Right renal cortex interstitium (tissue), 3 donors: ENCODE data around the gene TMEM132C. TPM values are rescaled to one million over a fixed set of nuclear protein-coding genes. Genes with fewer than 3 reads are reported as not detected.

ENCODE experiments used
- DNase-seq, 3 donors: peaks; one replicate each; pipeline ENCODE4 v3.0.0-alpha.2; 2013; ENCODE audit warnings: low read depth in 3 of 3, low spot score in 2 of 3
- polyA plus RNA-seq, 3 donors: library from polyadenylated mRNA; unstranded; fragments of 120-200 nt; gene quantifications; one replicate each; pipeline ENCODE4 v1.2.1, GENCODE V29; 2013; ENCODE audit not compliant: insufficient read length in 3 of 3

The TMEM132C gene
- polyA plus RNA-seq, 3 donors, result 1.8 to 3.1 (median 3.0) TPM

- no peak for DNase-seq
Measured at GRCh38 chr12:128402486-128403243, 135.7 kb downstream of the TMEM132C start.

GRCh38 chr12:128408669-128409068 lies 141.7 kb downstream of the TMEM132C start:
- no peak for DNase-seq

- no peak for DNase-seq
Measured at GRCh38 chr12:128415036-128415560, 148.1 kb downstream of the TMEM132C start.

GRCh38 chr12:128418944-128419343 lies 152.0 kb downstream of the TMEM132C start:
- no peak for DNase-seq

- DNase-seq, result no peak
Measured at GRCh38 chr12:128420163-128420562, 153.2 kb downstream of the TMEM132C start.

- no peak for DNase-seq
Measured at GRCh38 chr12:128421375-128421774, 154.4 kb downstream of the TMEM132C start.

- no peak for DNase-seq
Measured at GRCh38 chr12:128423205-128423604, 156.2 kb downstream of the TMEM132C start.

GRCh38 chr12:128424931-128425431 lies 158.0 kb downstream of the TMEM132C start:
- DNase-seq, result no peak

- no peak for DNase-seq
Measured at GRCh38 chr12:128425666-128426331, 158.8 kb downstream of the TMEM132C start.

- DNase-seq, result no peak
Measured at GRCh38 chr12:128426511-128426910, 159.5 kb downstream of the TMEM132C start.

GRCh38 chr12:128439796-128440195 lies 172.8 kb downstream of the TMEM132C start:
- no peak for DNase-seq

GRCh38 chr12:128442096-128442495 lies 175.1 kb downstream of the TMEM132C start:
- no peak for DNase-seq

- no peak for DNase-seq
Measured at GRCh38 chr12:128444598-128444997, 177.6 kb downstream of the TMEM132C start.

GRCh38 chr12:128445415-128446127 lies 178.6 kb downstream of the TMEM132C start:
- DNase-seq, result no peak

- no peak for DNase-seq
Measured at GRCh38 chr12:128449146-128449894, 182.3 kb downstream of the TMEM132C start.

- DNase-seq, result no peak
Measured at GRCh38 chr12:128450810-128451209, 183.8 kb downstream of the TMEM132C start.

- no peak for DNase-seq
Measured at GRCh38 chr12:128455851-128456250, 188.9 kb downstream of the TMEM132C start.

GRCh38 chr12:128456922-128457321 lies 190.0 kb downstream of the TMEM132C start:
- DNase-seq, result no peak

- DNase-seq, result no peak
Measured at GRCh38 chr12:128458301-128458974, 191.5 kb downstream of the TMEM132C start.

GRCh38 chr12:128459067-128459466 lies 192.1 kb downstream of the TMEM132C start:
- no peak for DNase-seq
